GM23338 (cell line): ENCODE results near the gene SPATA33.

ENCODE experiments used
- CTCF ChIP-seq, 2 experiments: fragments of 200-600 bp in 1 of 2; sonication (generic) in 1 of 2; conservative IDR thresholded peaks; 2 replicates each; pipeline versions ENCODE4 v1.5.1 to v1.6.1; 2016 to 2017; ENCODE audit warnings: antibody characterized with exemption in 2 of 2, low read depth in 2 of 2, mild to moderate bottlenecking in 2 of 2, moderate library complexity in 1 of 2
- ETS1 ChIP-seq: IDR thresholded peaks from 2 replicates; pipeline ENCODE4 v1.6.1; 2016; ENCODE audit warnings: antibody characterized with exemption
- EZH2 ChIP-seq: fragments of 200-600 bp; sonication (generic); IDR thresholded peaks from one replicate; pipeline ENCODE4 v1.8.0; 2017; ENCODE audit warnings: antibody characterized with exemption, mild to moderate bottlenecking, low read depth; ENCODE audit not compliant: unreplicated experiment
- EZH2phosphoT487 ChIP-seq: fragments of 200-600 bp; sonication (generic); IDR thresholded peaks from one replicate; pipeline ENCODE4 v1.8.1; 2018; ENCODE audit warnings: antibody characterized with exemption; ENCODE audit not compliant: unreplicated experiment
- JUNB ChIP-seq: IDR thresholded peaks from one replicate; pipeline ENCODE4 v1.6.1; 2016; ENCODE audit warnings: antibody characterized with exemption; ENCODE audit not compliant: unreplicated experiment
- POLR2AphosphoS5 ChIP-seq: IDR thresholded peaks from 2 replicates; pipeline ENCODE4 v1.6.1; 2016; ENCODE audit warnings: antibody characterized with exemption, low read depth
- REST ChIP-seq: IDR thresholded peaks from one replicate; pipeline ENCODE4 v1.6.1; 2018; ENCODE audit warnings: antibody characterized with exemption; ENCODE audit not compliant: unreplicated experiment
- ZNF462 ChIP-seq: fragments of 250-450 bp; sonication (Bioruptor Pico); IDR thresholded peaks from 2 replicates; pipeline ENCODE4 v1.5.0; 2020; ENCODE audit warnings: mild to moderate bottlenecking, moderate library complexity

GRCh38 chr16:89639385-89639784 is 18.3 kb upstream of the SPATA33 start:
- TF ChIP-seq EZH2phosphoT487 (no peak), CTCF (conservative IDR thresholded peaks at IDR 0.05; ENCODE audit: low read depth in 2 of 2) (no peak), ZNF462 (no peak), EZH2 (no peak), JUNB (no peak), REST (no peak), ETS1 (no peak), POLR2AphosphoS5 (no peak)
